K562 (cell line): Measurements from ENCODE around the gene ANKRD2. TPM values are rescaled to one million over a fixed set of nuclear protein-coding genes. Genes with fewer than 3 reads are reported as not detected.

ENCODE experiments used
- ATAC-seq: fragments of 200-7000 bp; cut with Tn5 transposase; 3 replicates; pipeline ENCODE4 v1.9.1; 2020; ENCODE audit warnings: moderate library complexity
- BruUV-seq: library from RNA; stranded (reverse); fragments of 400-500 nt; replicated peaks from 2 replicates; lab custom pipeline; 2021; lab: Mats Ljungman, UMichigan
- CTCF ChIA-PET: fragments of 300-600 bp; formaldehyde crosslinking; extraction: SDS; loops from one replicate; lab custom pipeline; 2021; ENCODE audit warnings: low intra/inter-chr PET ratio; lab: Yijun Ruan, JAX
- POLR2A ChIA-PET: fragments of 300-600, 350-650 bp; sonication (Branson Sonifier 250); formaldehyde crosslinking; extraction: SDS; loops from one replicate; lab custom pipeline; 2021; ENCODE audit warnings: antibody characterized with exemption, inconsistent platforms; lab: Yijun Ruan, JAX
- DNase-seq, 4 experiments: peaks; one replicate each; pipeline versions ENCODE4 v3.0.0 to v3.0.0-alpha.2; 2011 to 2018; ENCODE audit warnings: low spot score in 3 of 4, mixed read lengths in 3 of 4; ENCODE audit errors: extremely low read depth in 1 of 4
- FAIRE-seq: peaks from 2 replicates; lab custom pipeline; 2011; peaks lifted over from hg19 to GRCh38; lab: Jason Lieb, UNC
- H2AFZ ChIP-seq: 2 replicates; pipeline ENCODE4 v1.6.0; 2011; ENCODE audit warnings: low read depth, low read length, control low read depth, inconsistent platforms
- H3K27ac ChIP-seq: fragments of 200-600 bp; 3 replicates; pipeline ENCODE4 v1.8.0; 2011; ENCODE audit warnings: low read depth, mild to moderate bottlenecking, control low read depth, inconsistent platforms, low read length, moderate library complexity, mixed read lengths; ENCODE audit errors: extremely low read depth
- H3K27me3 ChIP-seq, 2 experiments: fragments of 300-600 bp in 1 of 2; 2 replicates in 1 of 2; 3 replicates in 1 of 2; pipeline versions ENCODE4 v1.6.0 to v1.8.0; 2011; ENCODE audit warnings: inconsistent platforms in 2 of 2, low read length in 2 of 2, mild to moderate bottlenecking in 1 of 2, mixed read lengths in 1 of 2, moderate library complexity in 1 of 2; ENCODE audit not compliant: control insufficient read depth in 2 of 2, insufficient read depth in 2 of 2
- H3K36me3 ChIP-seq: fragments of 300-600 bp; 3 replicates; pipeline ENCODE4 v1.8.0; 2011; ENCODE audit warnings: mild to moderate bottlenecking, low read length, inconsistent platforms; ENCODE audit not compliant: control insufficient read depth, insufficient read depth
- H3K4me1 ChIP-seq, 2 experiments: fragments of 200-600 bp in 1 of 2; replicated peaks in 1 of 2; 2 replicates in 1 of 2; 3 replicates in 1 of 2; pipeline versions ENCODE4 v1.5.1 to v1.8.0; 2011; ENCODE audit warnings: inconsistent platforms in 2 of 2, low read length in 2 of 2, mild to moderate bottlenecking in 1 of 2, mixed read lengths in 1 of 2, moderate library complexity in 1 of 2; ENCODE audit not compliant: control insufficient read depth in 2 of 2, insufficient read depth in 2 of 2
- H3K4me2 ChIP-seq: 2 replicates; pipeline ENCODE4 v1.6.1; 2011; ENCODE audit warnings: low read length, control low read depth, inconsistent platforms, mixed read lengths; ENCODE audit not compliant: insufficient read depth
- H3K4me3 ChIP-seq: fragments of 200-600 bp; sonication (generic), shearing (Covaris generic); 2 replicates; pipeline ENCODE4 v1.5.1; 2016; ENCODE audit warnings: control low read depth, inconsistent platforms
- H3K79me2 ChIP-seq: fragments of 200-600 bp; 3 replicates; pipeline ENCODE4 v1.8.0; 2011; ENCODE audit warnings: low read length, inconsistent platforms; ENCODE audit not compliant: control insufficient read depth, insufficient read depth
- H3K9ac ChIP-seq, 2 experiments: 2 replicates each; pipeline versions ENCODE4 v1.6.0 to v1.6.1; 2011; ENCODE audit warnings: low read depth in 2 of 2, low read length in 2 of 2, control low read depth in 1 of 2, inconsistent platforms in 1 of 2, mild to moderate bottlenecking in 1 of 2, mixed read lengths in 1 of 2; ENCODE audit not compliant: insufficient read depth in 1 of 2
- H3K9me1 ChIP-seq: one replicate; pipeline ENCODE4 v1.6.0; 2011; ENCODE audit warnings: inconsistent platforms, mild to moderate bottlenecking, low read length, moderate library complexity; ENCODE audit not compliant: control insufficient read depth, insufficient read depth
- H3K9me3 ChIP-seq: replicated peaks from 2 replicates; pipeline ENCODE4 v1.5.1; 2011; ENCODE audit warnings: low read depth, low read length, inconsistent platforms; ENCODE audit not compliant: control insufficient read depth, insufficient read depth
- H4K20me1 ChIP-seq: replicated peaks from 2 replicates; pipeline ENCODE4 v1.6.1; 2011; ENCODE audit warnings: low read length, inconsistent platforms, mixed read lengths; ENCODE audit not compliant: control insufficient read depth, insufficient read depth
- HEY1 ChIP-seq: fragments of 250-450 bp; sonication (Bioruptor Pico); IDR thresholded peaks from 2 replicates; pipeline ENCODE4 v1.5.0; 2020; ENCODE audit warnings: mild to moderate bottlenecking, moderate library complexity, borderline replicate concordance
- OTX1 ChIP-seq: fragments of 450-650 bp; formaldehyde crosslinking; IDR thresholded peaks from 2 replicates; pipeline ENCODE4 v1.4.0; 2022; ENCODE audit warnings: mild to moderate bottlenecking
- SMARCE1 ChIP-seq: fragments of 450-650 bp; IDR thresholded peaks from 2 replicates; pipeline ENCODE4 v1.7.1; 2016; ENCODE audit warnings: mild to moderate bottlenecking
- SNIP1 ChIP-seq: fragments of 450-650 bp; IDR thresholded peaks from 2 replicates; pipeline ENCODE4 v1.7.1; 2017; ENCODE audit warnings: low read depth, mild to moderate bottlenecking
- UBTF ChIP-seq, 2 experiments: IDR thresholded peaks; 2 replicates each; pipeline ENCODE4 v1.6.1; 2012; ENCODE audit warnings: improper control_type of control experiment in 2 of 2, low read depth in 2 of 2, low read length in 2 of 2, borderline replicate concordance in 1 of 2
- ZNF143 ChIP-seq: sonication (generic); formaldehyde crosslinking; IDR thresholded peaks from 2 replicates; pipeline ENCODE4 v1.9.0; 2022; ENCODE audit warnings: mild to moderate bottlenecking, missing genetic modification reagents
- ZNF76 ChIP-seq: fragments of 250-450 bp; sonication (Bioruptor Pico); IDR thresholded peaks from 2 replicates; pipeline ENCODE4 v1.4.0; 2020; ENCODE audit warnings: mild to moderate bottlenecking, moderate library complexity, borderline replicate concordance
- WGBS: fragments of 100-300 bp; shearing (Covaris generic); methylation state at CpG from one replicate; pipeline ENCODE4 v1.1.6; 2016; ENCODE audit warnings: low coverage, mixed read lengths; ENCODE audit not compliant: insufficient coverage; ENCODE audit errors: missing lambda C conversion rate; 5-methylcytosine and 5-hydroxymethylcytosine counted together
- in situ Hi-C: fragments of 300-500 bp; cut with MboI; formaldehyde crosslinking; loops from 4 replicates; pipeline ENCODE4 v1.15.0; 2018; ENCODE audit warnings: inconsistent platforms, mixed read lengths
- intact Hi-C: fragments of 100-400 bp; cut with micrococcal nuclease; formaldehyde crosslinking; loops from 2 replicates; pipeline ENCODE4 v1.14.2; 2022
- polyA plus RNA-seq, 8 experiments: library from polyadenylated mRNA; depleted of rRNA in 4 of 8; stranded (reverse) in 5 of 8; unstranded in 3 of 8; fragments of >200 nt; fragmentation: Nextera tagmentation in 2 of 8; fragmentation: Illumina TruSeq in 1 of 8; extraction: Ambion mirVana in 2 of 8; extraction: Trizol in 1 of 8; gene quantifications; 2 replicates each; pipeline versions ENCODE4 v1.2.1 to v1.2.3, GENCODE V29; 2011 to 2014; ENCODE audit warnings: inconsistent platforms in 1 of 8, missing spikeins in 1 of 8
- total RNA-seq, 7 experiments: library from RNA; depleted of rRNA in 6 of 7; stranded (reverse); fragments of >200 nt in 6 of 7; fragmentation: Illumina TruSeq in 2 of 7; extraction: Trizol in 2 of 7; gene quantifications; 2 replicates each; pipeline versions ENCODE4 v1.2.1 to v1.2.3, GENCODE V29; 2011 to 2021; ENCODE audit warnings: low replicate concordance in 1 of 7

ANKRD2 gene
- total and polyA plus RNA-seq, 9 of the 15 experiments (the other 6 are each of a cell fraction or from before 2014, with no cell fraction given), result not detected

GRCh38 chr10:97628228-97628627 is 55.6 kb downstream of the ANKRD2 start:
- H3K9me1 ChIP-seq, result no peaks in the 10 kb centered on the region
- DNase-seq (no peak), ATAC-seq (no peak), FAIRE-seq (no peak)
- H3K4me2 ChIP-seq, result no peak overlapping the region
- H3K4me3 ChIP-seq, result no peak overlapping the region
- H3K27me3 ChIP-seq, result no peaks in the 10 kb centered on the region
- intact Hi-C loops, result no loop called here
- H2AFZ ChIP-seq, result no peak overlapping the region
- ChIA-PET CTCF (no interaction called here), POLR2A (interaction anchor here (1.1 kb wide), 1 partner anchor 97 kb away, joined by 3 read pairs; no protein-coding TSS in a partner anchor)
- no TSS peak for BruUV-seq
- H4K20me1 ChIP-seq, result no peaks in the 10 kb centered on the region
- no peak overlapping the region for H3K9ac ChIP-seq
- in situ Hi-C loops, result no loop called here
- peaks cover 5% of the 10 kb centered on the region; the same call in 1 of the 3 replicates for H3K36me3 ChIP-seq
- TF ChIP-seq SMARCE1 (no peak), ZNF76 (no peak), OTX1 (CRISPR knock-in tag) (no peak), ZNF143 (CRISPR knock-in tag) (no peak), HEY1 (no peak), UBTF (IDR thresholded peaks at IDR 0.05; ENCODE audit: borderline replicate concordance in 1 of 2, low read depth in 2 of 2, low read length in 2 of 2) (no peak), SNIP1 (no peak)
- 25% methylated on average over 1 of the region's 3 CpGs for WGBS
- H3K4me1 ChIP-seq, result peaks cover 12 to 17% of the 10 kb centered on the region in 2 experiments; a peak in 4 of 5 replicates
- H3K79me2 ChIP-seq, result peaks cover 27% of the 10 kb centered on the region
- H3K9me3 ChIP-seq, result no peaks in the 10 kb centered on the region
- no peak overlapping the region for H3K27ac ChIP-seq
